Spleen (tissue), 7 donors: ENCODE data around the gene SRGAP1.

ENCODE experiments used
- CTCF ChIP-seq, 11 experiments: fragments of 200-600 bp in 7 of 11; fragments of 450-650 bp in 4 of 11; sonication (generic) in 4 of 11; IDR thresholded peaks in 8 of 11; conservative IDR thresholded peaks in 3 of 11; 1 replicate in 7 of 11; 2 replicates in 4 of 11; pipeline versions ENCODE4 v1.4.0 to v1.8.0; 2016 to 2021; ENCODE audit warnings: antibody characterized with exemption in 11 of 11, inconsistent platforms in 4 of 11, mild to moderate bottlenecking in 1 of 11
- POLR2AphosphoS5 ChIP-seq, 3 donors: sonication (generic); formaldehyde crosslinking; IDR thresholded peaks; one replicate each; pipeline ENCODE4 v1.5.1; 2017; ENCODE audit warnings: antibody characterized with exemption in 3 of 3
- donor health status: DM: no; HTN: no; CAD: no; lungs with moderate emphysema.
- donor health status: DM: no; HTN: no; CAD: no.
- donor health status: DM: no; HTN: no; CAD: no.

DNA sequence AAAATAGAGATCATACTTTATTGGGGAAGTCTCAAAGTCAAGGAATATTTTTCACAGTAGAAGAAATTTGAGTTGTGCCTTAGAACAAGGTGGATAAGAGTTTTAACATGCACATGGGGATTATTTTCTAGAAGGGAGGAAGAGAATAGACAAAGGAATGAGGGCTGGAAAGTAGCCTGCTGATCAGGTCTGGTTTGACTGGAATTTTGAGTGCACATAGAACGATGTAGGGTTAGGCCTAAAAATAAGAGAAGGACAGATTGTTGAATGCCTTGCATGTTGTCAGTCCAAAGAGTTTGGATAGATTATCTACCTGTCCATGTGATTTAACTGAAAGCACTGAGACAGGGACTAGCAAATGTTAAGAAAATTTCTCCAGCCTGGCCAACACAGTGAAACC, 87.2 kb downstream of the SRGAP1 start:
- TF ChIP-seq POLR2AphosphoS5 (IDR thresholded peaks at IDR 0.05) (no peak), CTCF (IDR thresholded peaks at IDR 0.05 in 8 of 11, conservative IDR thresholded peaks at IDR 0.05 in 3 of 11) (no peak)
